Measurements from ENCODE around the gene ITK.

GRCh38 chr5:157214861-157215513 lies 34.3 kb downstream of the ITK start:
- no peak for TF ChIP-seq POLR2AphosphoS5 (IDR thresholded peaks at IDR 0.05; ENCODE audit: low read depth, low read length)
- no peak for TF ChIP-seq POLR2A (IDR thresholded peaks at IDR 0.05; ENCODE audit: low read depth, low read length)
